Panc1 (cell line): ENCODE results near the gene SPIRE1. TPM values are rescaled to one million over a fixed set of nuclear protein-coding genes. Genes with fewer than 3 reads are reported as not detected.

Source experiments
- ATAC-seq: fragments of 200-7000 bp; cut with Tn5 transposase; 2 replicates; pipeline ENCODE4 v1.9.1; 2020; ENCODE audit warnings: mild to moderate bottlenecking, moderate library complexity
- BruUV-seq: library from RNA; stranded (reverse); fragments of 400-500 nt; replicated peaks from 2 replicates; lab custom pipeline; 2021; lab: Mats Ljungman, UMichigan
- CTCF ChIA-PET: fragments of 300-600 bp; sonication (Branson Sonifier 250); formaldehyde crosslinking; loops from one replicate; lab custom pipeline; 2022; ENCODE audit warnings: antibody characterized with exemption; lab: Charles Lee
- POLR2A ChIA-PET: fragments of 300-600 bp; sonication (Branson Sonifier 250); formaldehyde crosslinking; loops from one replicate; lab custom pipeline; 2022; ENCODE audit warnings: antibody characterized with exemption; lab: Charles Lee
- DNase-seq: peaks from one replicate; pipeline ENCODE4 v3.0.0-alpha.2; 2010; ENCODE audit warnings: low read depth, low spot score
- H3K27ac ChIP-seq: 2 replicates; pipeline ENCODE4 v1.5.1; 2011; ENCODE audit warnings: mild to moderate bottlenecking, low read length, inconsistent platforms
- H3K27me3 ChIP-seq: fragments of 200-500 bp; sonication (Bioruptor generic); 2 replicates; pipeline ENCODE4 v1.6.0; 2014; ENCODE audit warnings: low read length, inconsistent platforms; ENCODE audit not compliant: control insufficient read depth, insufficient read depth
- H3K36me3 ChIP-seq: fragments of 200-500 bp; sonication (Bioruptor generic); 2 replicates; pipeline ENCODE4 v1.5.1; 2014; ENCODE audit warnings: inconsistent platforms, mild to moderate bottlenecking, low read length, moderate library complexity; ENCODE audit not compliant: control insufficient read depth, insufficient read depth
- H3K4me1 ChIP-seq: 2 replicates; pipeline ENCODE4 v1.5.1; 2011; ENCODE audit warnings: inconsistent platforms, mild to moderate bottlenecking, low read length, moderate library complexity; ENCODE audit not compliant: control insufficient read depth, insufficient read depth
- H3K4me3 ChIP-seq, 2 experiments: 2 replicates each; pipeline ENCODE4 v1.5.1; 2011 to 2012; ENCODE audit warnings: low read depth in 2 of 2, low read length in 2 of 2, mild to moderate bottlenecking in 2 of 2, inconsistent platforms in 1 of 2, moderate library complexity in 1 of 2
- H3K9me3 ChIP-seq: fragments of 200-500 bp; sonication (Bioruptor generic); 2 replicates; pipeline ENCODE4 v1.5.1; 2014; ENCODE audit warnings: low read depth, mild to moderate bottlenecking, inconsistent platforms, low read length, moderate library complexity; ENCODE audit not compliant: control insufficient read depth, insufficient read depth
- POLR2AphosphoS5 ChIP-seq: IDR thresholded peaks from 2 replicates; pipeline ENCODE4 v1.6.1; 2012; ENCODE audit warnings: mild to moderate bottlenecking, low read depth, low read length, moderate library complexity
- SIN3A ChIP-seq: IDR thresholded peaks from 2 replicates; pipeline ENCODE4 v1.6.1; 2012; ENCODE audit warnings: low read depth, mild to moderate bottlenecking, low read length, moderate library complexity, borderline replicate concordance; ENCODE audit not compliant: insufficient read depth
- TCF7L2 ChIP-seq: IDR thresholded peaks from 2 replicates; pipeline ENCODE4 v1.6.1; 2011; ENCODE audit warnings: mild to moderate bottlenecking, low read depth, low read length, inconsistent platforms
- in situ Hi-C: cut with HindIII; loops from 2 replicates; pipeline ENCODE4 v1.10.0; 2016; ENCODE audit warnings: low sequenced_read_pairs, low pct_unique_long_range_greater_than_20kb
- intact Hi-C: fragments of 100-400 bp; cut with micrococcal nuclease; formaldehyde crosslinking; loops from one replicate; pipeline ENCODE4 v1.10.0; 2022; ENCODE audit not compliant: unreplicated experiment
- total RNA-seq: library from RNA; stranded (reverse); gene quantifications from one replicate; pipeline ENCODE4 v1.2.1, GENCODE V29; 2021; ENCODE audit not compliant: unreplicated experiment
- TF ChIP-seq, protein P1 (sequence below): fragments of 450-650 bp; IDR thresholded peaks from 2 replicates; pipeline ENCODE4 v1.5.1; 2017; ENCODE audit warnings: mild to moderate bottlenecking
- TF ChIP-seq, protein P2 (sequence below), 2 experiments: IDR thresholded peaks; 2 replicates each; pipeline ENCODE4 v1.6.1; 2011 to 2012; ENCODE audit warnings: low read depth in 2 of 2, control low read depth in 1 of 2, low read length in 1 of 2, mild to moderate bottlenecking in 1 of 2, moderate library complexity in 1 of 2; ENCODE audit not compliant: insufficient read depth in 1 of 2

Gene SPIRE1
- total RNA-seq, 1 experiment from 2014 or later, result 45.5 TPM

DNA sequence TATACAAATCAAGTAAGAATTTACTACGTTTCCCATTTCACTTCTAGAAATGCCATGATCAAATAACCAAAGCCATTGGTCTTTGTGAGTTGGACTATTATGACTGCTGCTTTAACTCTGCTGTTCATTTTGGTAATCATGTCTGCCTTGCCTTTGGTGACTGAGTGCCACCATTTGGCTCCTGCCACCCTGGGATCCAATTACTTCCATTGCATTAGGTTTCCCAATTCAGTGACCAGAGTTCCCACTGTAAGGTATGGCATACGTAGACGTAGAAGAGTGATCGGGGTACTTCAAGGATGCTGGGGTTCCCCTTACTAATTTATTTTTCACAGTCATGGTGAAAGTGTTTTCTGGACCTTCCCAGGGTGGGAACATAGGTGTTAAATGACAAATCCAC is 90.1 kb downstream of the SPIRE1 start:
- no TSS peak for BruUV-seq
- POLR2A ChIA-PET, result no interaction called here
- ATAC-seq (no peak), DNase-seq (no peak)
- no peak overlapping the region for H3K27ac ChIP-seq
- no peak for TF ChIP-seq TCF7L2
- TF ChIP-seq, protein P1, sequence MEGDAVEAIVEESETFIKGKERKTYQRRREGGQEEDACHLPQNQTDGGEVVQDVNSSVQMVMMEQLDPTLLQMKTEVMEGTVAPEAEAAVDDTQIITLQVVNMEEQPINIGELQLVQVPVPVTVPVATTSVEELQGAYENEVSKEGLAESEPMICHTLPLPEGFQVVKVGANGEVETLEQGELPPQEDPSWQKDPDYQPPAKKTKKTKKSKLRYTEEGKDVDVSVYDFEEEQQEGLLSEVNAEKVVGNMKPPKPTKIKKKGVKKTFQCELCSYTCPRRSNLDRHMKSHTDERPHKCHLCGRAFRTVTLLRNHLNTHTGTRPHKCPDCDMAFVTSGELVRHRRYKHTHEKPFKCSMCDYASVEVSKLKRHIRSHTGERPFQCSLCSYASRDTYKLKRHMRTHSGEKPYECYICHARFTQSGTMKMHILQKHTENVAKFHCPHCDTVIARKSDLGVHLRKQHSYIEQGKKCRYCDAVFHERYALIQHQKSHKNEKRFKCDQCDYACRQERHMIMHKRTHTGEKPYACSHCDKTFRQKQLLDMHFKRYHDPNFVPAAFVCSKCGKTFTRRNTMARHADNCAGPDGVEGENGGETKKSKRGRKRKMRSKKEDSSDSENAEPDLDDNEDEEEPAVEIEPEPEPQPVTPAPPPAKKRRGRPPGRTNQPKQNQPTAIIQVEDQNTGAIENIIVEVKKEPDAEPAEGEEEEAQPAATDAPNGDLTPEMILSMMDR, result no peak
- no peak for TF ChIP-seq SIN3A
- in situ Hi-C loops, result no loop called here
- intact Hi-C loops, result no loop called here
- 0 out of 2 replicates have a peak, but pooled peaks cover 2% of the 10 kb centered on the region for H3K9me3 ChIP-seq
- H3K4me3 ChIP-seq, result no peak overlapping the region
- no peaks in the 10 kb centered on the region; the same call in 1 of the 2 replicates for H3K4me1 ChIP-seq
- CTCF ChIA-PET, result no interaction called here
- H3K36me3 ChIP-seq, result no peaks in the 10 kb centered on the region
- H3K27me3 ChIP-seq, result no peaks in the 10 kb centered on the region

DNA sequence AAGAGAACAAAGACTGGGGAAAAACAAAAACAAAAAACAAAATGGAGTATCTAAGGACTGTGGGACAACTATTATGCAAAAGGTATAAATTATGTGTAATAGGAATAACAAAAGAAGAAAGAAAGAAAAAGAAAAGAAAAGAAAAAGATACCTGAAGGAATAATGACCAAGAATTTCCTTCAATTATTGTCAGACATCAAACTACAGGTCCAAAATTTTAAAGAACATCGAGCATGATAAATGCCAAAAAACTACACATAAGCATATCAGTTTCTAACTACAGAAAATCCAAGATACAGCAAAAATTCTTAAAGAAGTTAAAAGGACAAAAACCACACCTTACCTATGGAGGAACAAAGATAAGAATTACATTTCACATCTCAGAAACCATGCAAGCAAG is 93.0 kb downstream of the SPIRE1 start:
- in situ Hi-C loops (no loop called here), intact Hi-C loops (no loop called here)
- Histone ChIP-seq H3K9me3 (0 out of 2 replicates have a peak, but pooled peaks cover 2% of the 10 kb centered on the region), H3K27me3 (no peaks in the 10 kb centered on the region), H3K36me3 (no peaks in the 10 kb centered on the region), H3K27ac (no peak overlapping the region), H3K4me3 (no peak overlapping the region), H3K4me1 (no peaks in the 10 kb centered on the region; the same call in 1 of the 2 replicates)
- CTCF ChIA-PET, result no interaction called here
- no peak for TF ChIP-seq POLR2AphosphoS5
- TF ChIP-seq, protein P1, result no peak
- no peak for TF ChIP-seq TCF7L2
- TF ChIP-seq, protein P2, sequence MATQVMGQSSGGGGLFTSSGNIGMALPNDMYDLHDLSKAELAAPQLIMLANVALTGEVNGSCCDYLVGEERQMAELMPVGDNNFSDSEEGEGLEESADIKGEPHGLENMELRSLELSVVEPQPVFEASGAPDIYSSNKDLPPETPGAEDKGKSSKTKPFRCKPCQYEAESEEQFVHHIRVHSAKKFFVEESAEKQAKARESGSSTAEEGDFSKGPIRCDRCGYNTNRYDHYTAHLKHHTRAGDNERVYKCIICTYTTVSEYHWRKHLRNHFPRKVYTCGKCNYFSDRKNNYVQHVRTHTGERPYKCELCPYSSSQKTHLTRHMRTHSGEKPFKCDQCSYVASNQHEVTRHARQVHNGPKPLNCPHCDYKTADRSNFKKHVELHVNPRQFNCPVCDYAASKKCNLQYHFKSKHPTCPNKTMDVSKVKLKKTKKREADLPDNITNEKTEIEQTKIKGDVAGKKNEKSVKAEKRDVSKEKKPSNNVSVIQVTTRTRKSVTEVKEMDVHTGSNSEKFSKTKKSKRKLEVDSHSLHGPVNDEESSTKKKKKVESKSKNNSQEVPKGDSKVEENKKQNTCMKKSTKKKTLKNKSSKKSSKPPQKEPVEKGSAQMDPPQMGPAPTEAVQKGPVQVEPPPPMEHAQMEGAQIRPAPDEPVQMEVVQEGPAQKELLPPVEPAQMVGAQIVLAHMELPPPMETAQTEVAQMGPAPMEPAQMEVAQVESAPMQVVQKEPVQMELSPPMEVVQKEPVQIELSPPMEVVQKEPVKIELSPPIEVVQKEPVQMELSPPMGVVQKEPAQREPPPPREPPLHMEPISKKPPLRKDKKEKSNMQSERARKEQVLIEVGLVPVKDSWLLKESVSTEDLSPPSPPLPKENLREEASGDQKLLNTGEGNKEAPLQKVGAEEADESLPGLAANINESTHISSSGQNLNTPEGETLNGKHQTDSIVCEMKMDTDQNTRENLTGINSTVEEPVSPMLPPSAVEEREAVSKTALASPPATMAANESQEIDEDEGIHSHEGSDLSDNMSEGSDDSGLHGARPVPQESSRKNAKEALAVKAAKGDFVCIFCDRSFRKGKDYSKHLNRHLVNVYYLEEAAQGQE (IDR thresholded peaks at IDR 0.05; ENCODE audit: insufficient read depth in 1 of 2, low read depth in 2 of 2, low read length in 1 of 2), result no peak
- no peak for TF ChIP-seq SIN3A
- ATAC-seq (no peak), DNase-seq (no peak)
- BruUV-seq, result no TSS peak
- POLR2A ChIA-PET, result no interaction called here
